Mucosa of rectum (tissue), 2 donors: ENCODE measurements around the gene OR51E1.

Experiments
- H3K27ac ChIP-seq, 2 donors: one replicate each; pipeline ENCODE4 v1.7.0; 2013; ENCODE audit warnings: inconsistent platforms in 2 of 2, low read depth in 2 of 2, low read length in 2 of 2
- H3K27me3 ChIP-seq, 2 donors: one replicate each; pipeline ENCODE4 v1.7.0; 2013; ENCODE audit warnings: low read length in 2 of 2; ENCODE audit not compliant: control insufficient read depth in 2 of 2, insufficient read depth in 2 of 2
- H3K36me3 ChIP-seq, 2 donors: one replicate each; pipeline ENCODE4 v1.7.0; 2013; ENCODE audit warnings: low read length in 2 of 2; ENCODE audit not compliant: control insufficient read depth in 2 of 2, insufficient read depth in 2 of 2
- H3K4me1 ChIP-seq, 2 donors: one replicate each; pipeline ENCODE4 v1.7.0; 2013; ENCODE audit warnings: low read length in 2 of 2, mild to moderate bottlenecking in 1 of 2; ENCODE audit not compliant: control insufficient read depth in 2 of 2, insufficient read depth in 2 of 2
- H3K4me3 ChIP-seq, 2 donors: one replicate each; pipeline ENCODE4 v1.7.0; 2013; ENCODE audit warnings: low read length in 2 of 2
- H3K9ac ChIP-seq, 2 donors: one replicate each; pipeline ENCODE4 v1.7.0; 2013; ENCODE audit warnings: low read length in 2 of 2, low read depth in 1 of 2, mild to moderate bottlenecking in 1 of 2
- H3K9me3 ChIP-seq, 2 donors: one replicate each; pipeline ENCODE4 v1.7.0; 2013; ENCODE audit warnings: low read length in 2 of 2; ENCODE audit not compliant: control insufficient read depth in 2 of 2
- donor health status: healthy.
- donor health status: Normal muscosa, but diverticular disease.

OR51E1 gene

DNA sequence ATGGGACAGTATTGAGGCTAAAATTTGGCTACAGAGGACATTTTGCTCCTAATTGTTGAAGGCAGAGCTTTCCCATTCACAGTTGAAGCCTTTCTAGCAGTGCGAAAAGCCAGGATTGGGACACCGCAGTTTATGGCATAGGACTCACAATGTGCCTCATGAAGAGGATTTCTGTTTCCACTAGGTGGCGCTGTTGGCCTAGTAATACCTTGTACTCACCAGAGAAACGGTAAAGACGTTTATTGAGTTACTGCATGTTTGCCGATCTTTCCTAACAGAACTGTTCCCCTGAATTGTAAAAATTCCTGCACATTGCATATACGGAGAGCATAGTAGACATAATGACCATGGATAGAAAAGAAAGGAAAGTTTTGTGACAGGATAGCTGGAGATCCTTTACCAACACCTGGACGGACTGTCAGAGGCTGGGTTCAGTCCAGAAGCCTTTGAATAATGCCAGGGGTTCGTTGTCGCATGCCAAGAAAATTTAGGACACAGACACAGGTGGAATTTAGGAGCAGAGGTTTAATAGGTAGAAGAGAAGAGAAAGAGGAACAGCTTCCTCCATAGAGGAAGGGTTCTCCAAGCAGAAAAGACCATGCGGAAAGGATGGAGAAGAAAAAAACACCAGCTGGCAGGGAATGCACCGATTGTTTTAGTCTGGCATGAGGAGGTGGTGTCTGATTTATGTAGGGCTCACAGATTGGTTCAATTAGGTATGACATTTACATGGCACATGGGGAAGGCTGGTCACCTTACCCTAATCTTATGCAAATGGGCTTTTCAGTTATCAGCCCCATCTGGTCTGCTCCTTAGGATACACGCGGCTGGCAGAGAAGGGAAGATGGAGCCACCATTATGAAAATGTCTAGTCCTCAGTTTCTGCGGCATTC is 17.3 kb upstream of the OR51E1 start:
- Histone ChIP-seq H3K9me3 (peaks cover 0 to 4% of the 10 kb centered on the region in 2 donors), H3K9ac (no peak overlapping the region), H3K36me3 (no peaks in the 10 kb centered on the region), H3K27me3 (no peaks in the 10 kb centered on the region), H3K4me1 (no peaks in the 10 kb centered on the region), H3K27ac (no peak overlapping the region), H3K4me3 (no peak overlapping the region)

- Histone ChIP-seq H3K4me3 (no peak overlapping the region), H3K4me1 (peaks cover 3% of the 10 kb centered on the region in 2 donors), H3K9me3 (no peaks in the 10 kb centered on the region), H3K9ac (no peak overlapping the region), H3K27ac (no peak overlapping the region), H3K27me3 (no peaks in the 10 kb centered on the region), H3K36me3 (no peaks in the 10 kb centered on the region)
These were observed 7.6 kb upstream of the OR51E1 start for GRCh38 chr11:4636136-4636535.

DNA sequence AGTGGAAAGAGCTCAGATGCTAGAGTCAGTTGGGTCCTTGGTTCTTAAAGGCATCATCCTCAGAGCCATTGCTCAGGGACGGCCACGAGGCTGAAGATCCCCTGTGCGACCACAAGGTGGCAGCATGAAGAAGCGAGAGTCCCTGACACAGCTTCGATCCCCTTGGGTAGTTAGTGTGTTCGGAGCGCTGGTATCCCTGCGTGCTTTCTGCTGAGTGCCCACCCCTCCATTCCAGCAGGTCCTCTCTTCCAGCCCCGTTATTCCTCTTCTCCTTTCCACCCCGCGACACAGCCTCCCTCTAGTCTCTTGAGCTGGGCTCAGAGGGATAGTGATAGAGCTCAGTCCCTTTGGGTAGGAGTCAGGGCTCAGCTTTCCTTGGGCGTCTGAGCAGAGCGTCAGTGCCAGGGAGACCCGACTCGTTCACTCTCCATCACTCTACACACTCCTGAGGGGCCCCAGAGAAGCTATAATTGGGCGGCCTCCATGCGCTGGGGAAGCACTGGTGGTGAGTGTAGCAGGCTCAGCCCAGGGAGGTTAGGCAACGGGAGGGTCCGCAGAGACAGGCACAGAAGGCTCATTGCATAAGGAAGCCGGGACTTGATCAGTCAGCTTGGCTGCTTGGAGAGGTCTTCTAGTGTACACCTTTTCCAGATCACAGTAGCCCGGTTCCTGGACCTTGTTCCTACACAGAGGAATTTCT is 6.7 kb upstream of the OR51E1 start, which contains the start of gene OR51D1:
Gene OR51D1 (plus strand): TSS at position 516 of the 700 bp plus-strand sequence. CDS start 2,314 bp downstream, outside the sequence.
- no peaks in the 10 kb centered on the region for H3K27me3 ChIP-seq
- no peaks in the 10 kb centered on the region for H3K36me3 ChIP-seq
- peak within 1 kb of the TSS; percentile 50 to 55 for H3K4me3 ChIP-seq
- H3K9ac ChIP-seq: no peak within 1 kb of the TSS
- peaks cover 3% of the 10 kb centered on the region in 2 donors for H3K4me1 ChIP-seq
- H3K27ac ChIP-seq: no peak within 1 kb of the TSS
- no peaks in the 10 kb centered on the region for H3K9me3 ChIP-seq

DNA sequence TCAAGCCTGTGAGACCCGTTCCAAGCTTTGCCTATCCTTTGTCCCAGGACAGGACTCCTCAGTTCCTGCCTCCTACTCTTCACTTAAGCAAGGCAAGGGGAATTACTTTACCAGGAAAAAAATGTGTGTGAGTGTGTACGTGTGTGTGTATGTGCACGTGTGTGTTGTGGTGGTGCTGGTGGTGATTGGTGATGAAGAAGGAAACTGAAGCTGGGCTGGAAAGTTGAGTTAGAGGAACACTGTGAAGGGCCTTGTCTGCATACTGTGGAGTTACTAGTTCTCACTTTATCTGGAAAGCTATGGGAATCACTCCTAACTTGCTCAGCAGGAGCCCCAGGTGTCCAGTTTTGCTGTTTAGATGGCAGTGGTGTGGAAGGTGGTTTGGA is 6.1 kb upstream of the OR51E1 start:
- Histone ChIP-seq H3K4me3 (no peak overlapping the region), H3K27me3 (no peaks in the 10 kb centered on the region), H3K4me1 (peaks cover 3% of the 10 kb centered on the region in 2 donors), H3K36me3 (no peaks in the 10 kb centered on the region), H3K9ac (no peak overlapping the region), H3K27ac (no peak overlapping the region), H3K9me3 (no peaks in the 10 kb centered on the region)

DNA sequence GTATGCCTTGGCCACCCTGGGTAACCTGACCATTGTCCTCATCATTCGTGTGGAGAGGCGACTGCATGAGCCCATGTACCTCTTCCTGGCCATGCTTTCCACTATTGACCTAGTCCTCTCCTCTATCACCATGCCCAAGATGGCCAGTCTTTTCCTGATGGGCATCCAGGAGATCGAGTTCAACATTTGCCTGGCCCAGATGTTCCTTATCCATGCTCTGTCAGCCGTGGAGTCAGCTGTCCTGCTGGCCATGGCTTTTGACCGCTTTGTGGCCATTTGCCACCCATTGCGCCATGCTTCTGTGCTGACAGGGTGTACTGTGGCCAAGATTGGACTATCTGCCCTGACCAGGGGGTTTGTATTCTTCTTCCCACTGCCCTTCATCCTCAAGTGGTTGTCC is 3.9 kb upstream of the OR51E1 start:
- no peak overlapping the region for H3K4me3 ChIP-seq
- H3K27ac ChIP-seq: no peak overlapping the region
- peaks cover 3% of the 10 kb centered on the region in 2 donors for H3K4me1 ChIP-seq
- no peaks in the 10 kb centered on the region for H3K36me3 ChIP-seq
- no peaks in the 10 kb centered on the region for H3K9me3 ChIP-seq
- no peaks in the 10 kb centered on the region for H3K27me3 ChIP-seq
- no peak overlapping the region for H3K9ac ChIP-seq

DNA sequence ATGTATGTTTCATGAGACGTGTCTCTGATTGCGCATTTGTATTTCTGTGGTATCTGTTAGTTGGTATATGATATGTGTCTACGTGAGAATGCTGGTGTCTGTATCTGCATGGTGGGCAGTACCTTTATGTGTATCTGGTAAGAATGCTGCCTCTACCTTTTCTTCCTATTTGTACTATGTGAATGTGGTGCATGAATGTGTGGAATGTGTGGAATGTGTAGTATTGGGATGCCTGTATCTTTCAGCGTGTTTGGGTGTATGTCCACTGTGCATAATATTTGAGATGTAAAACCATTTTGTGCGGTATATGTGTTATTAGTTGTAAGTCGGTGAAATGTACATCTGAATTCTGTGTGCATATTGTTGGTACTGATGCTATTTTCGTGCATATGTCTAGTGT is 2.3 kb upstream of the OR51E1 start:
- H3K9ac ChIP-seq: no peak overlapping the region
- H3K27me3 ChIP-seq: no peaks in the 10 kb centered on the region
- peaks cover 3% of the 10 kb centered on the region in 2 donors for H3K4me1 ChIP-seq
- H3K36me3 ChIP-seq: no peaks in the 10 kb centered on the region
- no peak overlapping the region for H3K27ac ChIP-seq
- H3K4me3 ChIP-seq: no peak overlapping the region
- H3K9me3 ChIP-seq: no peaks in the 10 kb centered on the region

- no peaks in the 10 kb centered on the region for H3K9me3 ChIP-seq
- H3K27ac ChIP-seq: no peak overlapping the region
These were observed 1.7 kb upstream of the OR51E1 start for GRCh38 chr11:4642043-4642442.

GRCh38 chr11:4643076-4643475 is 706 bp upstream of the OR51E1 start:
- H3K9me3 ChIP-seq: no peaks in the 10 kb centered on the region
- H3K27me3 ChIP-seq: no peaks in the 10 kb centered on the region
- no peak overlapping the region for H3K27ac ChIP-seq
- no peak overlapping the region for H3K9ac ChIP-seq
- H3K4me3 ChIP-seq: no peak overlapping the region
- H3K36me3 ChIP-seq: no peaks in the 10 kb centered on the region
- H3K4me1 ChIP-seq: no peaks in the 10 kb centered on the region

More at GRCh38 chr11:4642043-4642442, 1.7 kb upstream of the OR51E1 start:
- Histone ChIP-seq H3K4me1 (peaks cover under 1 to 1% of the 10 kb centered on the region in 2 donors), H3K9ac (no peak overlapping the region), H3K4me3 (no peak overlapping the region), H3K27me3 (no peaks in the 10 kb centered on the region), H3K36me3 (no peaks in the 10 kb centered on the region)

- H3K9me3 ChIP-seq: no peaks in the 10 kb centered on the region
- H3K27me3 ChIP-seq: no peaks in the 10 kb centered on the region
- no peaks in the 10 kb centered on the region for H3K4me1 ChIP-seq
- no peak overlapping the region for H3K4me3 ChIP-seq
- no peaks in the 10 kb centered on the region for H3K36me3 ChIP-seq
- no peak overlapping the region for H3K27ac ChIP-seq
- no peak overlapping the region for H3K9ac ChIP-seq
These were observed 451 bp downstream of the OR51E1 start for GRCh38 chr11:4644233-4644632.

DNA sequence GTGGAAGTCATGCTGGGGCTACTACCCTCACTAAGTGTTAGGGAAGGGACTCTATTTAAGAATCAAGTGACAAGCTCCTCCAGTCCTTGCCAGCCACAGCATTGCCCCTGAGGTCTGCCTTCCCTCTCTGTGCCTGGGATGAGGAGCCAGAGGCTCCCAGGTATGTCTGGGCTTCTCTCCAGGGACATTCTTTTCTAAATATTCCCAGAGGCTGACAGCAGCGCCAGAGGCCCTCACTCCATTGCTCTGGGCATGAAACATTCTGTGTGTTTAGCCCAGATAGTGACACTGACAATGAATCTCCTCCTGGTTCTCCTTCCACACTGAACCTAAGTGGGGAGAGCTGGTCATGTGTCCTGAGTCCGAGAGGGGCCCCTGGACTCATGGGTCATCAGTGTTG is 2.2 kb downstream of the OR51E1 start:
- Histone ChIP-seq H3K27me3 (no peaks in the 10 kb centered on the region), H3K4me3 (no peak overlapping the region), H3K9me3 (no peaks in the 10 kb centered on the region), H3K9ac (no peak overlapping the region), H3K27ac (no peak overlapping the region), H3K4me1 (no peaks in the 10 kb centered on the region), H3K36me3 (no peaks in the 10 kb centered on the region)
